Spleen (tissue), 11 donors: Measurements from ENCODE around the gene IL23A. TPM values are rescaled to one million over a fixed set of nuclear protein-coding genes. Genes with fewer than 3 reads are reported as not detected.

ENCODE experiments used
- DNase-seq: peaks from one replicate; pipeline ENCODE4 v3.0.0-alpha.2; 2020
- H3K27ac ChIP-seq, 8 donors: fragments of 200-600 bp; sonication (generic) in 7 of 8; 1 replicate in 4 of 8; 2 replicates in 4 of 8; pipeline versions ENCODE4 v1.5.0 to v1.8.0; 2016 to 2021; ENCODE audit warnings: inconsistent platforms in 4 of 8, mild to moderate bottlenecking in 4 of 8, moderate library complexity in 1 of 8
- H3K27me3 ChIP-seq, 7 donors: fragments of 200-600 bp; sonication (generic) in 6 of 7; replicated peaks in 1 of 7; 1 replicate in 4 of 7; 2 replicates in 3 of 7; pipeline versions ENCODE4 v1.5.0 to v1.8.0; 2016 to 2021; ENCODE audit warnings: inconsistent platforms in 3 of 7, mild to moderate bottlenecking in 1 of 7
- H3K36me3 ChIP-seq, 6 donors: fragments of 200-600 bp; sonication (generic) in 5 of 6; 1 replicate in 4 of 6; 2 replicates in 2 of 6; pipeline versions ENCODE4 v1.5.0 to v1.8.0; 2016 to 2021; ENCODE audit warnings: inconsistent platforms in 2 of 6
- H3K4me1 ChIP-seq, 6 donors: fragments of 200-600 bp; sonication (generic) in 5 of 6; 1 replicate in 3 of 6; 2 replicates in 3 of 6; pipeline versions ENCODE4 v1.5.0 to v1.8.0; 2016 to 2021; ENCODE audit warnings: inconsistent platforms in 3 of 6
- H3K4me3 ChIP-seq, 8 donors: fragments of 200-600 bp; sonication (generic) in 7 of 8; 1 replicate in 4 of 8; 2 replicates in 4 of 8; pipeline versions ENCODE4 v1.5.0 to v1.8.0; 2016 to 2021; ENCODE audit warnings: inconsistent platforms in 4 of 8, mild to moderate bottlenecking in 4 of 8, moderate library complexity in 2 of 8
- H3K9me3 ChIP-seq, 8 donors: fragments of 200-600 bp; sonication (generic) in 7 of 8; 1 replicate in 4 of 8; 2 replicates in 4 of 8; pipeline versions ENCODE4 v1.5.0 to v1.8.0; 2016 to 2021; ENCODE audit warnings: inconsistent platforms in 4 of 8
- CTCF ChIP-seq, 11 experiments: fragments of 200-600 bp in 7 of 11; fragments of 450-650 bp in 4 of 11; sonication (generic) in 4 of 11; IDR thresholded peaks in 8 of 11; conservative IDR thresholded peaks in 3 of 11; 1 replicate in 7 of 11; 2 replicates in 4 of 11; pipeline versions ENCODE4 v1.4.0 to v1.8.0; 2016 to 2021; ENCODE audit warnings: antibody characterized with exemption in 11 of 11, inconsistent platforms in 4 of 11, mild to moderate bottlenecking in 1 of 11
- POLR2A ChIP-seq, 3 donors: fragments of 450-650 bp; IDR thresholded peaks; one replicate each; pipeline ENCODE4 v1.5.1; 2017; ENCODE audit warnings: antibody characterized with exemption in 3 of 3, mild to moderate bottlenecking in 1 of 3
- POLR2AphosphoS5 ChIP-seq, 3 donors: sonication (generic); formaldehyde crosslinking; IDR thresholded peaks; one replicate each; pipeline ENCODE4 v1.5.1; 2017; ENCODE audit warnings: antibody characterized with exemption in 3 of 3
- WGBS, 5 donors: extraction: QIAGEN DNeasy Blood & Tissue Kit in 3 of 5; methylation state at CpG; one replicate each; pipeline versions ENCODE4 v1.1.5 to v1.1.7; 2013 to 2018; 5-methylcytosine and 5-hydroxymethylcytosine counted together
- intact Hi-C: fragments of 100-400 bp; cut with DNase I; formaldehyde crosslinking; loops from one replicate; pipeline ENCODE4 v1.15.0; 2023; ENCODE audit warnings: low total_unique reads
- polyA plus RNA-seq, 3 donors: library from polyadenylated mRNA; stranded (reverse); fragments of 200-250 nt; gene quantifications; one replicate each; pipeline ENCODE4 v1.2.1, GENCODE V29; 2013
- small RNA-seq, 4 donors: library from RNA; depleted of rRNA; stranded (forward); fragments of <200 nt; gene quantifications; one replicate each; pipeline ENCODE3, GENCODE V24; 2016
- total RNA-seq, 7 donors: library from RNA; depleted of rRNA in 3 of 7; stranded (reverse); fragments of >200 nt in 3 of 7; fragmentation: NEBNext Ultra II Directional in 4 of 7; extraction: Animal tissue kit (Norgen Biotek cat#: 25700) in 4 of 7; gene quantifications; one replicate each; pipeline versions ENCODE4 v1.1.0 to v1.2.1, GENCODE V29; 2016 to 2021
- donor health status: healthy with polysubstance abuse.
- donor health status: DM: no; HTN: no; CAD: no; lungs with moderate emphysema.
- donor health status: DM: no; HTN: no; CAD: no.
- donor health status: Bipolar disorder and iron deficiency.
- donor health status: healthy.
- donor health status: DM: no; HTN: no; CAD: no.
- donor health status: DM: yes; HTN: yes; CAD: no.

The IL23A gene
- total and polyA plus RNA-seq, 10 donors: 1.1 to 4.5 (median 2.2) TPM

GRCh38 chr12:56385873-56386272, 47.2 kb downstream of the IL23A start:
- no peak overlapping the region for H3K27ac ChIP-seq
- H3K36me3 ChIP-seq: no peaks in the 10 kb centered on the region
- H3K4me3 ChIP-seq: no peak overlapping the region
- TF ChIP-seq CTCF (IDR thresholded peaks at IDR 0.05 in 8 of 11, conservative IDR thresholded peaks at IDR 0.05 in 3 of 11): no peak
- TF ChIP-seq POLR2AphosphoS5 (IDR thresholded peaks at IDR 0.05): no peak
- TF ChIP-seq POLR2A (IDR thresholded peaks at IDR 0.05): no peak
- H3K27me3 ChIP-seq: no peaks in the 10 kb centered on the region
- WGBS, 5 donors: 90 to 100% (median 100%) methylated on average over 1 of the region's 1 CpG
- H3K4me1 ChIP-seq: no peaks in the 10 kb centered on the region
- intact Hi-C loops: no loop called here
- no peak for DNase-seq
- no peaks in the 10 kb centered on the region for H3K9me3 ChIP-seq

GRCh38 chr12:56387152-56387736, 48.6 kb downstream of the IL23A start:
- Histone ChIP-seq H3K36me3 (no peaks in the 10 kb centered on the region), H3K27me3 (no peaks in the 10 kb centered on the region), H3K4me3 (no peak overlapping the region), H3K9me3 (no peaks in the 10 kb centered on the region), H3K4me1 (no peaks in the 10 kb centered on the region), H3K27ac (peak overlapping the region in 1 of 8 donors; percentile 26)
- intact Hi-C loops: no loop called here
- TF ChIP-seq POLR2A (IDR thresholded peaks at IDR 0.05) (no peak), CTCF (IDR thresholded peaks at IDR 0.05 in 8 of 11, conservative IDR thresholded peaks at IDR 0.05 in 3 of 11) (no peak), POLR2AphosphoS5 (IDR thresholded peaks at IDR 0.05) (no peak)
- DNase-seq: no peak
- 63 to 73% (median 69%) methylated on average over 7 of the region's 7 CpGs for WGBS, 5 donors

GRCh38 chr12:56389412-56389811, 50.7 kb downstream of the IL23A start:
- Histone ChIP-seq H3K4me1 (no peaks in the 10 kb centered on the region), H3K36me3 (no peaks in the 10 kb centered on the region), H3K27me3 (no peaks in the 10 kb centered on the region), H3K9me3 (peaks cover 0 to 3% (median 0%) of the 10 kb centered on the region in 8 donors), H3K4me3 (no peak overlapping the region), H3K27ac (peak overlapping the region in 3 of 8 donors; percentile 21 to 37 (median 22))
- 62 to 79% (median 77%) methylated on average over 5 of the region's 5 CpGs for WGBS, 5 donors
- TF ChIP-seq POLR2A (IDR thresholded peaks at IDR 0.05): no peak
- no peak for TF ChIP-seq POLR2AphosphoS5 (IDR thresholded peaks at IDR 0.05)
- no peak for TF ChIP-seq CTCF (IDR thresholded peaks at IDR 0.05 in 8 of 11, conservative IDR thresholded peaks at IDR 0.05 in 3 of 11)
- DNase-seq: no peak
- intact Hi-C loops: no loop called here

Small RNA genes within 50 kb of the gene (small RNA-seq; reads per million reads assigned to genes)
- 0 reads per million in 4 donors for gene RNU7-40P

Other genes starting within 250 kb of the IL23A start
- 10 to 100 TPM; 70.5 to 92.8 (median 78.0) TPM for gene PA2G4, start 234.3 kb upstream of the IL23A start, total RNA-seq
- 10 to 100 TPM; 52.8 to 74.1 (median 71.0) TPM for gene PA2G4, start 234.3 kb upstream of the IL23A start, polyA plus RNA-seq
- 1,000 to 10,000 TPM; 2,138 to 3,021 (median 2,534) TPM for gene RPL41, start 222.3 kb upstream of the IL23A start, total RNA-seq
- gene RPL41, start 222.3 kb upstream of the IL23A start, polyA plus RNA-seq: 1,000 to 10,000 TPM; 7,053 to 9,352 (median 7,491) TPM
- gene ZC3H10, start 220.6 kb upstream of the IL23A start, total RNA-seq: 10 to 100 TPM in 4 of 7 donors, 1 to 10 TPM in 3; 7.4 to 13.6 (median 10.5) TPM
- gene ZC3H10, start 220.6 kb upstream of the IL23A start, polyA plus RNA-seq: 1 to 10 TPM; 1.5 to 4.0 (median 2.5) TPM
- gene ESYT1, start 210.6 kb upstream of the IL23A start, total RNA-seq: 100 to 1,000 TPM in 6 of 7 donors, 10 to 100 TPM in 1; 89.0 to 112 (median 107) TPM
- gene ESYT1, start 210.6 kb upstream of the IL23A start, polyA plus RNA-seq: 10 to 100 TPM; 20.2 to 39.8 (median 33.2) TPM
- gene MYL6B, start 186.3 kb upstream of the IL23A start, total RNA-seq: 100 to 1,000 TPM in 1 of 7 donors, 10 to 100 TPM in 6; 17.1 to 101 (median 35.7) TPM
- 10 to 100 TPM; 50.1 to 69.1 (median 57.0) TPM for gene MYL6B, start 186.3 kb upstream of the IL23A start, polyA plus RNA-seq
- gene MYL6, start 180.5 kb upstream of the IL23A start, total RNA-seq: 1,000 to 10,000 TPM; 1,063 to 1,656 (median 1,218) TPM
- gene MYL6, start 180.5 kb upstream of the IL23A start, polyA plus RNA-seq: 1,000 to 10,000 TPM; 1,480 to 3,098 (median 2,131) TPM
- 100 to 1,000 TPM in 4 of 7 donors, 10 to 100 TPM in 3; 73.7 to 121 (median 101) TPM for gene SMARCC2, start 149.4 kb upstream of the IL23A start, total RNA-seq
- gene SMARCC2, start 149.4 kb upstream of the IL23A start, polyA plus RNA-seq: 10 to 100 TPM in 1 of 3 donors, 1 to 10 TPM in 2; 8.5 to 24.7 (median 9.4) TPM
- gene RNF41, start 117.0 kb upstream of the IL23A start, total RNA-seq: 10 to 100 TPM; 38.5 to 56.1 (median 47.6) TPM
- 10 to 100 TPM; 13.2 to 21.0 (median 15.8) TPM for gene RNF41, start 117.0 kb upstream of the IL23A start, polyA plus RNA-seq
- gene NABP2, start 114.5 kb upstream of the IL23A start, total RNA-seq: 10 to 100 TPM; 13.4 to 21.3 (median 18.4) TPM
- gene NABP2, start 114.5 kb upstream of the IL23A start, polyA plus RNA-seq: 10 to 100 TPM; 19.7 to 24.6 (median 23.1) TPM
- gene SLC39A5, start 108.8 kb upstream of the IL23A start, total RNA-seq: 1 to 10 TPM in 1 of 7 donors, under 1 TPM in 2, not detected in 4; 0.44 to 1.3 (median 0.92) TPM
- gene SLC39A5, start 108.8 kb upstream of the IL23A start, polyA plus RNA-seq: under 1 TPM; 0.18 to 0.63 (median 0.22) TPM
- 10 to 100 TPM; 16.6 to 35.2 (median 27.5) TPM for gene ANKRD52, start 80.5 kb upstream of the IL23A start, total RNA-seq
- gene ANKRD52, start 80.5 kb upstream of the IL23A start, polyA plus RNA-seq: 1 to 10 TPM; 2.2 to 9.5 (median 2.8) TPM
- gene COQ10A, start 71.9 kb upstream of the IL23A start, total RNA-seq: 10 to 100 TPM; 13.9 to 37.3 (median 19.6) TPM
- gene COQ10A, start 71.9 kb upstream of the IL23A start, polyA plus RNA-seq: 10 to 100 TPM; 18.7 to 32.7 (median 21.9) TPM
- 100 to 1,000 TPM; 115 to 141 (median 132) TPM for gene CS, start 38.6 kb upstream of the IL23A start, total RNA-seq
- 10 to 100 TPM; 35.6 to 45.8 (median 36.6) TPM for gene CS, start 38.6 kb upstream of the IL23A start, polyA plus RNA-seq
- gene CNPY2, start 22.9 kb upstream of the IL23A start, total RNA-seq: 10 to 100 TPM; 63.0 to 79.7 (median 71.9) TPM
- gene CNPY2, start 22.9 kb upstream of the IL23A start, polyA plus RNA-seq: 10 to 100 TPM; 81.9 to 86.9 (median 86.7) TPM
- 100 to 1,000 TPM in 4 of 7 donors, 10 to 100 TPM in 3; 47.4 to 132 (median 100) TPM for gene PAN2, start 4.9 kb upstream of the IL23A start, total RNA-seq
- gene PAN2, start 4.9 kb upstream of the IL23A start, polyA plus RNA-seq: 10 to 100 TPM; 34.8 to 56.5 (median 54.4) TPM
- 100 to 1,000 TPM; 219 to 262 (median 233) TPM for gene STAT2, start 21.2 kb downstream of the IL23A start, total RNA-seq
- gene STAT2, start 21.2 kb downstream of the IL23A start, polyA plus RNA-seq: 10 to 100 TPM; 41.5 to 89.7 (median 71.7) TPM
- gene APOF, start 24.0 kb downstream of the IL23A start, total RNA-seq: not detected
- not detected for gene APOF, start 24.0 kb downstream of the IL23A start, polyA plus RNA-seq
- gene TIMELESS, start 110.5 kb downstream of the IL23A start, total RNA-seq: 10 to 100 TPM in 6 of 7 donors, 1 to 10 TPM in 1; 9.9 to 17.7 (median 13.3) TPM
- gene TIMELESS, start 110.5 kb downstream of the IL23A start, polyA plus RNA-seq: 10 to 100 TPM; 10.0 to 10.7 (median 10.5) TPM
- gene MIP, start 115.8 kb downstream of the IL23A start, total RNA-seq: under 1 TPM in 1 of 7 donors, not detected in 6; 0.52 TPM
- under 1 TPM in 2 of 3 donors, not detected in 1; 0.07 to 0.14 TPM for gene MIP, start 115.8 kb downstream of the IL23A start, polyA plus RNA-seq
- gene SPRYD4, start 129.7 kb downstream of the IL23A start, total RNA-seq: 1 to 10 TPM; 2.8 to 4.9 (median 4.2) TPM
- gene SPRYD4, start 129.7 kb downstream of the IL23A start, polyA plus RNA-seq: 1 to 10 TPM; 1.4 to 2.5 (median 1.8) TPM
- 1 to 10 TPM in 6 of 7 donors, under 1 TPM in 1; 0.83 to 2.4 (median 1.7) TPM for gene GLS2, start 149.3 kb downstream of the IL23A start, total RNA-seq
- 1 to 10 TPM; 1.1 to 2.2 (median 1.7) TPM for gene GLS2, start 149.3 kb downstream of the IL23A start, polyA plus RNA-seq
- 10 to 100 TPM; 24.8 to 65.4 (median 27.2) TPM for gene RBMS2, start 182.9 kb downstream of the IL23A start, total RNA-seq
- gene RBMS2, start 182.9 kb downstream of the IL23A start, polyA plus RNA-seq: 1 to 10 TPM; 3.0 to 7.7 (median 3.3) TPM